Endothelial cell of umbilical vein (primary cell): Measurements from ENCODE around the gene PRKCB. TPM values are rescaled to one million over a fixed set of nuclear protein-coding genes. Genes with fewer than 3 reads are reported as not detected.

Experiments used
- BruUV-seq: library from RNA; stranded (reverse); fragments of 400-500 nt; replicated peaks from 2 replicates; lab custom pipeline; 2021; lab: Mats Ljungman, UMichigan
- CTCF ChIA-PET: fragments of 300-600, 350-600 bp; sonication (Branson Sonifier 250); formaldehyde crosslinking; loops from one replicate; lab custom pipeline; 2021; ENCODE audit warnings: antibody characterized with exemption, inconsistent platforms; lab: Charles Lee
- POLR2A ChIA-PET: fragments of 300-600, 350-600 bp; sonication (Branson Sonifier 250); formaldehyde crosslinking; loops from one replicate; lab custom pipeline; 2021; ENCODE audit warnings: antibody characterized with exemption, inconsistent platforms; lab: Charles Lee
- DNase-seq: peaks from one replicate; pipeline ENCODE4 v3.0.0-alpha.2; 2011; ENCODE audit warnings: low read depth, low spot score
- FAIRE-seq: peaks from 2 replicates; lab custom pipeline; 2011; peaks lifted over from hg19 to GRCh38; lab: Jason Lieb, UNC
- H2AFZ ChIP-seq: 2 replicates; pipeline ENCODE4 v1.6.0; 2012; ENCODE audit warnings: low read depth, low read length, control low read depth, inconsistent platforms
- H3K27ac ChIP-seq: 2 replicates; pipeline ENCODE4 v1.5.1; 2011; ENCODE audit warnings: low read depth, mild to moderate bottlenecking, control low read depth, low read length, moderate library complexity; ENCODE audit not compliant: insufficient read depth
- H3K27me3 ChIP-seq, 2 experiments: 2 replicates each; pipeline versions ENCODE4 v1.6.0 to v1.6.1; 2011; ENCODE audit warnings: low read length in 2 of 2, mixed read lengths in 1 of 2; ENCODE audit not compliant: control insufficient read depth in 2 of 2, insufficient read depth in 2 of 2
- H3K36me3 ChIP-seq, 2 experiments: 2 replicates in 1 of 2; 3 replicates in 1 of 2; pipeline ENCODE4 v1.5.1; 2011; ENCODE audit warnings: low read length in 2 of 2, mild to moderate bottlenecking in 1 of 2, moderate library complexity in 1 of 2; ENCODE audit not compliant: control insufficient read depth in 2 of 2, insufficient read depth in 2 of 2; ENCODE audit errors: extremely low read depth in 1 of 2
- H3K4me1 ChIP-seq: 3 replicates; pipeline ENCODE4 v1.5.1; 2011; ENCODE audit warnings: mild to moderate bottlenecking, low read length; ENCODE audit not compliant: control insufficient read depth, insufficient read depth; ENCODE audit errors: extremely low read depth
- H3K4me2 ChIP-seq: 2 replicates; pipeline ENCODE4 v1.6.1; 2011; ENCODE audit warnings: low read length, control low read depth, mixed read lengths; ENCODE audit not compliant: insufficient read depth
- H3K4me3 ChIP-seq, 3 experiments: fragments of 200-600 bp in 1 of 3; sonication (generic), shearing (Covaris generic) in 1 of 3; replicated peaks in 1 of 3; 2 replicates each; pipeline ENCODE4 v1.5.1; 2011 to 2016; ENCODE audit warnings: control low read depth in 3 of 3, low read length in 3 of 3, mild to moderate bottlenecking in 2 of 3, inconsistent platforms in 1 of 3, low read depth in 1 of 3, moderate library complexity in 1 of 3; ENCODE audit not compliant: insufficient read depth in 1 of 3
- H3K79me2 ChIP-seq: 2 replicates; pipeline ENCODE4 v1.6.0; 2012; ENCODE audit warnings: low read length, inconsistent platforms; ENCODE audit not compliant: control insufficient read depth, insufficient read depth
- H3K9ac ChIP-seq: replicated peaks from 2 replicates; pipeline ENCODE3; 2011; ENCODE audit warnings: low read length, control low read depth; ENCODE audit not compliant: insufficient read depth; ENCODE audit errors: extremely low read depth
- H3K9me1 ChIP-seq: replicated peaks from 3 replicates; pipeline ENCODE4 v1.6.0; 2011; ENCODE audit warnings: mild to moderate bottlenecking, low read length; ENCODE audit not compliant: control insufficient read depth, insufficient read depth; ENCODE audit errors: extremely low read depth
- H3K9me3 ChIP-seq: replicated peaks from 2 replicates; pipeline ENCODE4 v1.5.1; 2012; ENCODE audit warnings: low read length, inconsistent platforms; ENCODE audit not compliant: control insufficient read depth, insufficient read depth
- H4K20me1 ChIP-seq: replicated peaks from 2 replicates; pipeline ENCODE3; 2011; ENCODE audit warnings: mild to moderate bottlenecking, low read length; ENCODE audit not compliant: control insufficient read depth, insufficient read depth; ENCODE audit errors: extremely low read depth
- CTCF ChIP-seq, 2 donors: IDR thresholded peaks; 1 replicate in 1 of 2; 2 replicates in 1 of 2; pipeline ENCODE4 v1.5.1; 2011; ENCODE audit warnings: low read length in 2 of 2, mild to moderate bottlenecking in 2 of 2, moderate library complexity in 2 of 2, control low read depth in 1 of 2, inconsistent platforms in 1 of 2, low read depth in 1 of 2; ENCODE audit not compliant: insufficient read depth in 1 of 2; ENCODE audit errors: extremely low read depth in 1 of 2
- EZH2 ChIP-seq: IDR thresholded peaks from 2 replicates; pipeline ENCODE4 v1.6.1; 2012; ENCODE audit warnings: borderline replicate concordance, low read depth, mild to moderate bottlenecking, moderate library complexity, low read length, inconsistent platforms; ENCODE audit not compliant: severe bottlenecking
- FOS ChIP-seq: IDR thresholded peaks from 2 replicates; pipeline ENCODE4 v1.6.1; 2011; ENCODE audit warnings: mild to moderate bottlenecking, low read length, moderate library complexity, borderline replicate concordance; ENCODE audit not compliant: insufficient read depth
- GATA2 ChIP-seq: IDR thresholded peaks from 2 replicates; pipeline ENCODE4 v1.7.0; 2011; ENCODE audit warnings: low read depth, mild to moderate bottlenecking, moderate library complexity, mixed read lengths, low read length; ENCODE audit not compliant: insufficient read length, insufficient read depth
- JUN ChIP-seq: IDR thresholded peaks from 2 replicates; pipeline ENCODE4 v1.6.1; 2011; ENCODE audit warnings: borderline replicate concordance, low read depth; ENCODE audit not compliant: insufficient read length, insufficient read depth
- MAX ChIP-seq: IDR thresholded peaks from 2 replicates; pipeline ENCODE4 v1.6.1; 2011; ENCODE audit not compliant: insufficient read depth, insufficient read length
- MYC ChIP-seq: IDR thresholded peaks from one replicate; pipeline ENCODE4 v1.6.1; 2011; ENCODE audit warnings: mild to moderate bottlenecking, low read depth, low read length
- POLR2A ChIP-seq: IDR thresholded peaks from 2 replicates; pipeline ENCODE4 v1.6.1; 2012; ENCODE audit warnings: low read depth, mild to moderate bottlenecking, control low read depth, low read length
- POLR2AphosphoS5 ChIP-seq: IDR thresholded peaks from 2 replicates; pipeline ENCODE4 v1.6.1; 2012; ENCODE audit warnings: low read depth, mild to moderate bottlenecking, control low read depth, low read length, moderate library complexity; ENCODE audit not compliant: insufficient read depth
- dilution Hi-C: fragments of 300-500 bp; cut with MboI; formaldehyde crosslinking; loops from one replicate; pipeline ENCODE4 v1.15.0; 2019; ENCODE audit warnings: low sequenced_read_pairs; ENCODE audit not compliant: extremely low pct_ligation_motif_present
- intact Hi-C: fragments of 100-400 bp; cut with micrococcal nuclease; formaldehyde crosslinking; loops from one replicate; pipeline ENCODE4 v1.10.0; 2022
- polyA plus RNA-seq, 4 experiments: library from polyadenylated mRNA; depleted of rRNA in 3 of 4; stranded (reverse) in 3 of 4; unstranded in 1 of 4; fragments of >200 nt; gene quantifications; 2 replicates each; pipeline versions ENCODE4 v1.2.1 to v1.2.3, GENCODE V29; 2011 to 2012; ENCODE audit warnings: missing spikeins in 1 of 4
- total RNA-seq: library from RNA; stranded (reverse); gene quantifications from 2 replicates; pipeline ENCODE4 v1.2.3, GENCODE V29; 2021

The PRKCB gene
- total and polyA plus RNA-seq, 2 donors (not counting 3 experiments of a cell fraction or from before 2014, with no cell fraction given): 0.01 TPM; not detected in 1

DNA sequence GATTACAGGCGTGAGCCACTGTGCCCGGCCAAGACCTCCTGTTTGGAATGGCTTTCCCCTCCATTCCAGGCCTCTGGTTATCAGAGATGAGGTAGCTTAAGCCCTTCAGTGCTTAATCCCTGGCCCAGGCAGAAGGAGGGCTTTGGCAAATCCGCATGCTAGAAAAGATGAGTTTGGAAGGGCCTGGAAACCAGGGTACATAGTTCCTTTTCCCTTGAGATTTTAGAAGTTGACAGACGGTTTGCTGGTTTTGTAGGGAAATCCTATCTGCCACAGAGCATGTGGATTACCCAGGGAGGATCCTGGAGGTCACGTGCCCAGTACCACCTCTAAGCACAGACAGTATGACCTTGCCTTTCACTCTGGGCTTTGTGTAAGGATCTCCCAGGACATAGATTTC, 305.7 kb downstream of the PRKCB start:
- BruUV-seq: no TSS peak
- Histone ChIP-seq H3K9me3 (no peaks in the 10 kb centered on the region), H3K36me3 (no peaks in the 10 kb centered on the region), H3K9me1 (no peaks in the 10 kb centered on the region), H3K9ac (no peak overlapping the region), H3K27me3 (peaks cover 0 to 2% of the 10 kb centered on the region in 2 experiments), H3K79me2 (no peaks in the 10 kb centered on the region), H3K4me1 (peaks cover 2% of the 10 kb centered on the region), H3K4me2 (no peak overlapping the region), H3K27ac (no peak overlapping the region), H3K4me3 (no peak overlapping the region), H2AFZ (no peak overlapping the region), H4K20me1 (no peaks in the 10 kb centered on the region)
- intact Hi-C loops: no loop called here
- POLR2A ChIA-PET: no interaction called here
- FAIRE-seq (no peak), DNase-seq (no peak)
- dilution Hi-C loops: no loop called here
- TF ChIP-seq EZH2: no peak
- no peak for TF ChIP-seq MYC
- no peak for TF ChIP-seq CTCF (IDR thresholded peaks at IDR 0.05; ENCODE audit: extremely low read depth in 1 of 2, insufficient read depth in 1 of 2, low read depth in 1 of 2, low read length in 2 of 2)
- no peak for TF ChIP-seq GATA2
- no peak for TF ChIP-seq JUN
- TF ChIP-seq POLR2A: no peak
- no peak for TF ChIP-seq FOS
- no peak for TF ChIP-seq MAX
- no peak for TF ChIP-seq POLR2AphosphoS5
- CTCF ChIA-PET: interaction anchor here (1.3 kb wide), 1 partner anchor 71 kb away, joined by 7 read pairs; no protein-coding TSS in a partner anchor
